Liver (tissue), 9 donors: Measurements from ENCODE around the gene CDK10. TPM values are rescaled to one million over a fixed set of nuclear protein-coding genes. Genes with fewer than 3 reads are reported as not detected.

Experiments used
- DNase-seq: peaks from one replicate; pipeline ENCODE4 v3.0.0-alpha.2; 2017; ENCODE audit warnings: low spot score
- H3K27ac ChIP-seq, 2 donors: one replicate each; pipeline ENCODE4 v1.7.0; 2013; ENCODE audit warnings: inconsistent platforms in 2 of 2, low read length in 2 of 2, control low read depth in 1 of 2, low read depth in 1 of 2, mild to moderate bottlenecking in 1 of 2
- H3K27me3 ChIP-seq, 4 donors: one replicate each; pipeline versions ENCODE4 v1.6.1 to v1.7.0; 2013; ENCODE audit warnings: low read length in 3 of 4, inconsistent platforms in 1 of 4, mild to moderate bottlenecking in 1 of 4, moderate library complexity in 1 of 4; ENCODE audit not compliant: control insufficient read depth in 4 of 4, insufficient read depth in 4 of 4
- H3K36me3 ChIP-seq, 4 donors: one replicate each; pipeline versions ENCODE4 v1.6.1 to v1.7.0; 2013; ENCODE audit warnings: low read length in 3 of 4, mild to moderate bottlenecking in 3 of 4, low read depth in 1 of 4, moderate library complexity in 1 of 4; ENCODE audit not compliant: control insufficient read depth in 4 of 4, insufficient read depth in 3 of 4
- H3K4me1 ChIP-seq, 4 donors: one replicate each; pipeline versions ENCODE4 v1.6.1 to v1.7.0; 2013; ENCODE audit warnings: low read length in 3 of 4, mild to moderate bottlenecking in 3 of 4, moderate library complexity in 1 of 4; ENCODE audit not compliant: control insufficient read depth in 4 of 4, insufficient read depth in 4 of 4
- H3K4me3 ChIP-seq, 3 donors: one replicate each; pipeline versions ENCODE4 v1.6.1 to v1.7.0; 2013; ENCODE audit warnings: low read length in 3 of 3, control low read depth in 1 of 3, low read depth in 1 of 3, mild to moderate bottlenecking in 1 of 3
- H3K9ac ChIP-seq, 2 donors: one replicate each; pipeline ENCODE4 v1.7.0; 2013; ENCODE audit warnings: low read length in 2 of 2, mild to moderate bottlenecking in 2 of 2, moderate library complexity in 2 of 2, control low read depth in 1 of 2, low read depth in 1 of 2
- H3K9me3 ChIP-seq, 4 donors: one replicate each; pipeline versions ENCODE4 v1.6.1 to v1.7.0; 2013; ENCODE audit warnings: low read length in 3 of 4; ENCODE audit not compliant: control insufficient read depth in 4 of 4
- EGR1 ChIP-seq, 2 donors: IDR thresholded peaks; 2 replicates each; pipeline ENCODE4 v1.6.1; 2016 to 2018; ENCODE audit warnings: antibody characterized with exemption in 2 of 2, low read depth in 2 of 2
- FOXA1 ChIP-seq: IDR thresholded peaks from 2 replicates; pipeline ENCODE4 v1.6.1; 2016; ENCODE audit warnings: antibody characterized with exemption
- FOXA2 ChIP-seq: IDR thresholded peaks from 2 replicates; pipeline ENCODE4 v1.6.1; 2016; ENCODE audit warnings: antibody characterized with exemption
- HNF4A ChIP-seq, 2 donors: conservative IDR thresholded peaks; 2 replicates each; pipeline ENCODE4 v1.6.1; 2016; ENCODE audit warnings: antibody characterized with exemption in 2 of 2, mild to moderate bottlenecking in 2 of 2
- JUND ChIP-seq, 2 donors: IDR thresholded peaks; 2 replicates each; pipeline ENCODE4 v1.6.1; 2016; ENCODE audit warnings: antibody characterized with exemption in 2 of 2
- NR2F2 ChIP-seq: IDR thresholded peaks from 2 replicates; pipeline ENCODE4 v1.6.1; 2016; ENCODE audit warnings: antibody characterized with exemption
- RAD21 ChIP-seq, 2 donors: IDR thresholded peaks; 2 replicates each; pipeline ENCODE4 v1.6.1; 2016; ENCODE audit warnings: antibody characterized with exemption in 2 of 2, mild to moderate bottlenecking in 2 of 2
- RXRA ChIP-seq, 2 donors: IDR thresholded peaks; 2 replicates each; pipeline ENCODE4 v1.6.1; 2017 to 2018; ENCODE audit warnings: antibody characterized with exemption in 2 of 2, mild to moderate bottlenecking in 1 of 2
- SP1 ChIP-seq: IDR thresholded peaks from 2 replicates; pipeline ENCODE4 v1.6.1; 2018; ENCODE audit warnings: antibody characterized with exemption, mild to moderate bottlenecking
- TAF1 ChIP-seq: conservative IDR thresholded peaks from 2 replicates; pipeline ENCODE4 v1.6.1; 2016; ENCODE audit warnings: antibody characterized with exemption, mild to moderate bottlenecking
- YY1 ChIP-seq: IDR thresholded peaks from 2 replicates; pipeline ENCODE4 v1.6.1; 2016; ENCODE audit warnings: antibody characterized with exemption, mild to moderate bottlenecking
- WGBS: extraction: QIAGEN DNeasy Blood & Tissue Kit; methylation state at CpG from one replicate; pipeline ENCODE4 v1.1.7; 2013; 5-methylcytosine and 5-hydroxymethylcytosine counted together
- polyA plus RNA-seq, 2 donors: library from polyadenylated mRNA; stranded (reverse) in 1 of 2; unstranded in 1 of 2; fragments of 200-250 nt in 1 of 2; fragments of >200 nt in 1 of 2; fragmentation: Nextera tagmentation in 1 of 2; extraction: Ambion mirVana in 1 of 2; gene quantifications; one replicate each; pipeline versions ENCODE4 v1.2.1 to v1.2.3, GENCODE V29; 2013 to 2015
- total RNA-seq, 2 donors: library from RNA; depleted of rRNA; stranded (reverse); fragments of >200 nt; gene quantifications; one replicate each; pipeline ENCODE4 v1.2.3, GENCODE V29; 2014
- TF ChIP-seq, protein P1 (sequence below): IDR thresholded peaks from 2 replicates; pipeline ENCODE4 v1.6.1; 2016; ENCODE audit warnings: antibody characterized with exemption
- TF ChIP-seq, protein P2 (sequence below): fragments of 150-350 bp; IDR thresholded peaks from 2 replicates; pipeline ENCODE4 v1.5.1; 2017; ENCODE audit warnings: improper control_type of control experiment, low read depth, low read length; ENCODE audit not compliant: missing input control
- TF ChIP-seq, protein P3 (sequence below): IDR thresholded peaks from 2 replicates; pipeline ENCODE4 v1.6.1; 2016; ENCODE audit warnings: antibody characterized with exemption
- donor health status: healthy.
- donor health status: healthy.
- donor health status: healthy.
- donor health status: healthy.
- donor health status: healthy.

CDK10 gene
- total and polyA plus RNA-seq, 4 donors: 25.1 to 81.2 (median 56.0) TPM

DNA sequence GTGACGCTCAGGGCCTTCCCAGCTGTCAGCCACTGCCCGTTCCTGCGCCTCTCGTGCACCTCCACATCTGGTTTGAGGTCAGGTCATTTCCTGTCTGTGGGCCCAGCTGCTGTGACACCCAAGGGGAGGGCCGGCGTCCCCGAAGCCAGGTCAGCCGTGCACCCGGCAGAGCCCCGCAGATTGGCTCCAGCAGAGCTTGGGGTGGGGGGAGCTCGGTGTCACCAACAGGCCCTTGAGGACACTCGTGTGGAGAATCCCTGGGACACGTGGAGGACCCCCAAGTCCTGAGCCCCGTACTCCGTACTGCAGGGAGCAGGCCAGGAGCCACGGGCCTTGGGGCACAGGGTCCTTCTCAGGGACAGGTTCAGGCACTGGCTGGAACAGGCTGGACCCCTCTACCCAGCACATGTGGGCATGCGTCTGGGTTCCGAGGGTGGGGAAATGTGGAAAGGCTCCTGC lies 10.2 kb downstream of the CDK10 start:
- H3K27ac ChIP-seq: no peak overlapping the region
- WGBS: 77% methylated on average over 18 of the region's 18 CpGs

DNA sequence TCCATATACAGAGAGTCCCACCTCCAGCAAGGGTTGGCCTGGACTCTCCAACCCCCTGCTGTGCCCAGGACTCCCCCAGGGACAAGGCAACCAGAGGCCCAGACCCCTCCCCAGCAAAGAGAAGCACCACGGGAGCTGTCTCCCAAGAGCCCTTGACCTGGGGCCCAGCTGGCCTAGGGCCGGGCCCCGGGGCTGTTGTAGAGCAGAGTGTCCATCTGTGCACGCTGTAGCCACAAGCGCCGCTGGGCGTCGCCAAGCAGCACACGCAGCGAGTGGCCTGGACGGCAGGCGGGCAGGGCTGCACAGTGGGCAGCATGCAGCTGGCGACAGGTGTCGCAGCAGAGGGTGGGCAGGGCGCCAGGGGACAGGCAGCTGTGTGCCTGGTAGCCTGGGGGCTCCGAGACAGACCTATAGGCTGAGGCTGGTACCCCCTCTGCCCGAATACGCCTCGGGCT lies 10.7 kb downstream of the CDK10 start:
- no peak overlapping the region for H3K27ac ChIP-seq
- H3K9me3 ChIP-seq: no peaks in the 10 kb centered on the region
- H3K4me3 ChIP-seq: no peak overlapping the region
- no peak for DNase-seq
- TF ChIP-seq HNF4A (conservative IDR thresholded peaks at IDR 0.05): no peak
- TF ChIP-seq SP1: no peak
- no peak for TF ChIP-seq YY1
- no peak for TF ChIP-seq RXRA (IDR thresholded peaks at IDR 0.05)
- TF ChIP-seq, protein P1, sequence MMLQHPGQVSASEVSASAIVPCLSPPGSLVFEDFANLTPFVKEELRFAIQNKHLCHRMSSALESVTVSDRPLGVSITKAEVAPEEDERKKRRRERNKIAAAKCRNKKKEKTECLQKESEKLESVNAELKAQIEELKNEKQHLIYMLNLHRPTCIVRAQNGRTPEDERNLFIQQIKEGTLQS: no peak
- TF ChIP-seq FOXA1: no peak
- no peak for TF ChIP-seq FOXA2
- no peak for TF ChIP-seq NR2F2
- TF ChIP-seq EGR1 (IDR thresholded peaks at IDR 0.05; ENCODE audit: low read depth in 2 of 2): no peak
- TF ChIP-seq TAF1: no peak
- TF ChIP-seq, protein P2, sequence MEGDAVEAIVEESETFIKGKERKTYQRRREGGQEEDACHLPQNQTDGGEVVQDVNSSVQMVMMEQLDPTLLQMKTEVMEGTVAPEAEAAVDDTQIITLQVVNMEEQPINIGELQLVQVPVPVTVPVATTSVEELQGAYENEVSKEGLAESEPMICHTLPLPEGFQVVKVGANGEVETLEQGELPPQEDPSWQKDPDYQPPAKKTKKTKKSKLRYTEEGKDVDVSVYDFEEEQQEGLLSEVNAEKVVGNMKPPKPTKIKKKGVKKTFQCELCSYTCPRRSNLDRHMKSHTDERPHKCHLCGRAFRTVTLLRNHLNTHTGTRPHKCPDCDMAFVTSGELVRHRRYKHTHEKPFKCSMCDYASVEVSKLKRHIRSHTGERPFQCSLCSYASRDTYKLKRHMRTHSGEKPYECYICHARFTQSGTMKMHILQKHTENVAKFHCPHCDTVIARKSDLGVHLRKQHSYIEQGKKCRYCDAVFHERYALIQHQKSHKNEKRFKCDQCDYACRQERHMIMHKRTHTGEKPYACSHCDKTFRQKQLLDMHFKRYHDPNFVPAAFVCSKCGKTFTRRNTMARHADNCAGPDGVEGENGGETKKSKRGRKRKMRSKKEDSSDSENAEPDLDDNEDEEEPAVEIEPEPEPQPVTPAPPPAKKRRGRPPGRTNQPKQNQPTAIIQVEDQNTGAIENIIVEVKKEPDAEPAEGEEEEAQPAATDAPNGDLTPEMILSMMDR: no peak
- TF ChIP-seq, protein P3, sequence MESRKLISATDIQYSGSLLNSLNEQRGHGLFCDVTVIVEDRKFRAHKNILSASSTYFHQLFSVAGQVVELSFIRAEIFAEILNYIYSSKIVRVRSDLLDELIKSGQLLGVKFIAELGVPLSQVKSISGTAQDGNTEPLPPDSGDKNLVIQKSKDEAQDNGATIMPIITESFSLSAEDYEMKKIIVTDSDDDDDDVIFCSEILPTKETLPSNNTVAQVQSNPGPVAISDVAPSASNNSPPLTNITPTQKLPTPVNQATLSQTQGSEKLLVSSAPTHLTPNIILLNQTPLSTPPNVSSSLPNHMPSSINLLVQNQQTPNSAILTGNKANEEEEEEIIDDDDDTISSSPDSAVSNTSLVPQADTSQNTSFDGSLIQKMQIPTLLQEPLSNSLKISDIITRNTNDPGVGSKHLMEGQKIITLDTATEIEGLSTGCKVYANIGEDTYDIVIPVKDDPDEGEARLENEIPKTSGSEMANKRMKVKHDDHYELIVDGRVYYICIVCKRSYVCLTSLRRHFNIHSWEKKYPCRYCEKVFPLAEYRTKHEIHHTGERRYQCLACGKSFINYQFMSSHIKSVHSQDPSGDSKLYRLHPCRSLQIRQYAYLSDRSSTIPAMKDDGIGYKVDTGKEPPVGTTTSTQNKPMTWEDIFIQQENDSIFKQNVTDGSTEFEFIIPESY: no peak
- no peak for TF ChIP-seq JUND (IDR thresholded peaks at IDR 0.05)
- peaks cover 8 to 27% (median 17%) of the 10 kb centered on the region in 4 donors for H3K36me3 ChIP-seq
- WGBS: 93% methylated on average over 19 of the region's 19 CpGs
- no peaks in the 10 kb centered on the region for H3K27me3 ChIP-seq
- H3K4me1 ChIP-seq: peaks cover 6 to 26% (median 14%) of the 10 kb centered on the region in 4 donors
- H3K9ac ChIP-seq: no peak overlapping the region

More for the DNA sequence above, 10.2 kb downstream of the CDK10 start:
- Histone ChIP-seq H3K9ac (no peak overlapping the region), H3K9me3 (no peaks in the 10 kb centered on the region), H3K36me3 (peaks cover 8 to 30% (median 20%) of the 10 kb centered on the region in 4 donors), H3K4me1 (peaks cover 5 to 23% (median 13%) of the 10 kb centered on the region in 4 donors), H3K27me3 (no peaks in the 10 kb centered on the region), H3K4me3 (no peak overlapping the region)
- DNase-seq: no peak
- no peak for TF ChIP-seq TAF1
- no peak for TF ChIP-seq RAD21 (IDR thresholded peaks at IDR 0.05)
- TF ChIP-seq NR2F2: no peak
- TF ChIP-seq, protein P2: no peak
- no peak for TF ChIP-seq RXRA (IDR thresholded peaks at IDR 0.05)
- TF ChIP-seq, protein P3: no peak
- no peak for TF ChIP-seq JUND (IDR thresholded peaks at IDR 0.05)
- TF ChIP-seq FOXA1: no peak
